ENCODE data around the gene MYRIP.

DNA sequence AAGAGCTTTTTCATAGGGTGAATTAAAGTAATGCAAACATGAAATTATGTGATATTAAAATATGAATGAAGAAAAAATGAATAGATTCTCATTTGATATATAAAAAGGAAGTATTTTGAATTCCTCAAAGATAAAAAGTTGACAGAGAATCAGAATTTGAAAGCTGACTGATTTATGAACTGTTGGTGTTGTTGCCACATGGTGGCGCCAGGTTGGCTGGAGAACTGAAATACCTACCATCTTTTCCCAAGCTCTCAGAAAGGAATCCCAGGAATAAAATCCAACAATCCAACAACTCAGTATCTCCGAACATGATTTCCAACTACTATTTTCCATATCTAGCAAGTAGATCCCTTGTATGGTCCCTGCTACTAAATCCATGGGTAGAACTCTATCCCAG is 3.1 kb downstream of the MYRIP start:
- TF ChIP-seq CTCF (IDR thresholded peaks at IDR 0.05) = peak in 3 of 6 experiments; percentile 21 to 51 (median 24)
- no peak for TF ChIP-seq POLR2A (IDR thresholded peaks at IDR 0.05)
